Activated CD8-positive, alpha-beta memory T cell treated with anti-CD3 and anti-CD28 coated beads, Interleukin-2, amount 10 ng/mL, durations not matched to agents 7 days and 5 days (primary cell): ENCODE measurements around the gene GLOD4. TPM values are rescaled to one million over a fixed set of nuclear protein-coding genes. Genes with fewer than 3 reads are reported as not detected.
A peak's percentile ranks its signal among the peaks of the same experiment; 100 is the strongest.
"Not testable (repeated sequence)": the region's sequence is repeated elsewhere in the genome, so short reads cannot be mapped to it uniquely, and the experiment has no call there.

Experiments used
- ATAC-seq: fragments of 150-1000 bp; cut with Tn5 transposase; one replicate; pipeline ENCODE4 v1.10.0; 2021; ENCODE audit warnings: moderate library complexity
- CTCF ChIA-PET: fragments of 350-600 bp; sonication (Branson Sonifier 250); formaldehyde crosslinking; loops from one replicate; lab custom pipeline; 2021; ENCODE audit warnings: antibody characterized with exemption; lab: Charles Lee
- DNase-seq: peaks from one replicate; pipeline ENCODE4 v3.0.0-alpha.2; 2020
- H3K27ac Mint-ChIP-seq: one replicate; pipeline ENCODE4 v1.8.0; 2021; ENCODE audit warnings: mild to moderate bottlenecking, mixed read lengths
- H3K27me3 Mint-ChIP-seq: one replicate; pipeline ENCODE4 v1.8.0; 2021; ENCODE audit warnings: mixed read lengths
- H3K36me3 Mint-ChIP-seq: one replicate; pipeline ENCODE4 v1.8.0; 2021; ENCODE audit warnings: mild to moderate bottlenecking, mixed read lengths
- H3K4me1 Mint-ChIP-seq: one replicate; pipeline ENCODE4 v1.8.0; 2021; ENCODE audit warnings: mixed read lengths
- H3K4me3 Mint-ChIP-seq: one replicate; pipeline ENCODE4 v1.8.0; 2021; ENCODE audit warnings: mild to moderate bottlenecking, moderate library complexity, mixed read lengths
- H3K9me3 Mint-ChIP-seq: one replicate; pipeline ENCODE4 v1.8.0; 2022; ENCODE audit warnings: low read depth, mixed read lengths
- total RNA-seq, 2 experiments: library from RNA; stranded (reverse); gene quantifications; one replicate each; pipeline ENCODE4 v1.2.3, GENCODE V29; 2021

GLOD4 gene
- total RNA-seq, 2 experiments from 2014 or later = 45.1 to 56.3 TPM

DNA sequence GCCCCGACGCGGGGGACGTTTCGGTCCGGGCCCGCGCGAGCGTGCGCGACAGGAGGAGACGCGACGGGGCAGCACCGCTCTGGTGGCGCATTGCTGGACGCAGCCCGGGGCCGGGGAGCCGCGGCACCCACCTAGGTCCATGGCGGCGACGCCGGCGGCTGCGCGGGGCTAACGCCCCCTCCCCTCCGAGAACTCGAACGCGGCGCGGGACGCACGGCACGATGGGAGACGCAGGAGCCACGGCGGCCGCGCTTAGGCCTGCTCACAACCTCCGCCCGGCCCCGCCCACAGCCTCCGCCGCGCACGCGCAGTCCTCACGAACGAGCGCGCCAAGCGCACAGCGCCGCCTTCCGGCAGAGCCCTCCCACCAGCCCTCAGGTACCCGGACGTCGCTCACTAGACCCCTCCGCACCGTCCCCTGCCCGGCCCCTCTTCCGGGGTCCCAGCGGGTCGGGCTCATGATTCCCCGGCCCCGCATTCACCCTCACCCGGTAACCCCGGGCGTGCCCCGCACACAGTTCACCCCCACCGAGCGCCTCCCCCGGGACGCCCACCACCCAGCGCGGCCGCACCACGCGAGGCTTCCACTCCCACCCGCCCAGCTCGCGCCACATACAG, 30.0 kb downstream of the GLOD4 start, which contains the start of gene GEMIN4:
Gene GEMIN4, minus strand, starts transcription at position 263 of the 618 bp plus-strand sequence. Its CDS starts 122 bp downstream, at position 141.
- DNase-seq (peak; percentile 96), ATAC-seq (peak; percentile 88)
- H3K4me3 Mint-ChIP-seq = peak within 1 kb of the TSS; percentile 89
- H3K27ac Mint-ChIP-seq = peak within 1 kb of the TSS; percentile 93
- peaks cover 32% of the 10 kb centered on the region for H3K4me1 Mint-ChIP-seq
- CTCF ChIA-PET = interaction anchor here (0.6 to 3.5 kb wide), 19 partner anchors 10 to 366 kb away, joined by 3 to 19 read pairs (median 4); partner anchors contain the start of genes GLOD4, MRM3, TIMM22 and VPS53
- H3K36me3 Mint-ChIP-seq = peaks cover 35% of the 10 kb centered on the region
- no peaks in the 10 kb centered on the region for H3K27me3 Mint-ChIP-seq
- peaks cover 3% of the 10 kb centered on the region for H3K9me3 Mint-ChIP-seq

DNA sequence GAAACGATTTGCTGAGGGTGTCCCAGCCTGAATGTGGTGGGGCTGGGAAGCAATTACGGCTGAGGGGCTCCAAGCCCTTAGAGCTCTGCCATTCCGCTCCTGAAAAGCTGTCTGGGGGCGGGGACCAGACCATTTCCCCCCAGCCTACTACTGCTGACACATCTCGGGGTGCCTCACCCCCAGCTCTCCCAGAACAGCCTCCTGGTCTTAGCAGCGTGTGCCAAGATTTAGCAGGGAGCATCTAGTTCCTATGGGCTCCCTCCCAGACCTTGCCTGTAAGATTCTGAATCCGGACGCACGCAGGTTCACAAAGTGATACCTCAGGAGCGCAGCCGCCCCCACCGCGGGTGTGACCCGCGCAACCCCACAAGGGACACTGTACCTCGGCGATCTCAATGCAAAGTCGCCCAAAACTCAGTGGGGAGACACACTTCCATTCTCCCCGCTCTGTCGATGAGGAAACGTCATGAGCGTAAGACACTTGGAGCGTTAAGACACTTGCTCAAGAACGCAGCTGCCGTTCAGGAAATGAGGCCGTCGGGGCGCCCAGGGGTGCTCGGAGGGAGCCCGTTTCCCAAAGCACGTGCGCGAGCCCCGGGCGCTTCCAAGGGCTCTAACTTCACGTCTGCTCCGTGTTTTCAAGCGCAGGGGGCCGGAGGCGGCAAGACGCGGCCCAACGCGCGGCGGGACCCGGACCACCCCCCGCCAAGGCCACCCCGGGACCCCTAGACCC, 30.6 kb downstream of the GLOD4 start:
- H3K27me3 Mint-ChIP-seq = no peaks in the 10 kb centered on the region
- peak overlapping the region; percentile 89 for H3K4me3 Mint-ChIP-seq
- H3K27ac Mint-ChIP-seq = peak overlapping the region; percentile 93
- H3K36me3 Mint-ChIP-seq = peaks cover 35% of the 10 kb centered on the region
- H3K9me3 Mint-ChIP-seq = peaks cover 3% of the 10 kb centered on the region
- ATAC-seq (peak; percentile 46), DNase-seq (peak; percentile 74)
- peaks cover 32% of the 10 kb centered on the region for H3K4me1 Mint-ChIP-seq
- CTCF ChIA-PET = interaction anchor here (1.0 to 3.1 kb wide), 9 partner anchors 10 to 339 kb away, joined by 3 to 19 read pairs (median 3); partner anchors contain the start of genes GLOD4, MRM3 and TIMM22

DNA sequence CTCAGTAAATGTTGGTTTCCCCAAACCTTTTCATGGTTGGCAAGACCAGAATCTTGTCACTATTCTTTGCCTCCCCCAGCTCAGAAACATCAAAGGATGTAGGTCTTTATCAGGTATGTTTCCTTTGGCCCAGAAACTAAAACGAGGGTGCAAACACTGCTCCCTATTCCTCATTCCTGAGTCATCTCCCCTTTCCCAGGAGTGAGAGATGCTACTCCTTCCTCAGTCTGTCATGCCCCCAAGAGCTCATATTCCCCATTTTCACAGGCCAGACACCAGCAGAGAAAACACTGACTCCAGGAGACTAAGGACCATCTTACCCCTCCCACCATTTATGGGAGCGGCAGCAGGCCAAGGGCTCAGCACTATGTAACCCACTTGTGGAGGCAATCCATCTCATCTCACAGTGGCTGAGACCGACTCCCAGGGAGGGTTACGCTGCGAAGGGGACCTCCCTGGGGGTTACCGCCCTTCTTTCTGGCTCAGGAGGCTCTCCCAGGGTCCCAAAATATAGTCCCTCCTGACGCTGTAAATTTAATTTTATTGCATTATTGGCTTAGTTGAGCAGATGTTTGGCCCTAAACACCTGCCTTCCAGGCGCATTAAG, 31.5 kb downstream of the GLOD4 start:
- peak overlapping the region; percentile 56 for H3K27ac Mint-ChIP-seq

DNA sequence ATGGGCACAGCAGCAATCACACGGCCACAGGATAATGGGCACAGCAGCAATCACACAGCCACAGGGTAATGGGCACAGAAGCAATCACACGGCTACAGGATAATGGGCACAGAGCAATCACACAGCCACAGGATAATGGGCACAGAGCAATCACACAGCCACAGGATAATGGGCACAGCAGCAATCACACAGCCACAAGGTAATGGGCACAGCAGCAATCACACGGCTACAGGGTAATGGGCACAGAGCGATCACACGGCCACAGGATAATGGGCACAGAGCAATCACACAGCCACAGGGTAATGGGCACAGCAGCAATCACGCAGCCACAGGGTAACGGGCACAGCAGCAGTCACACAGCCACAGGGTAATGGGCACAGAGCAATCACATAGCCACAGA, 32.7 kb downstream of the GLOD4 start:
- H3K4me1 Mint-ChIP-seq = peaks cover 32% of the 10 kb centered on the region
- DNase-seq, H3K9me3 Mint-ChIP-seq, H3K4me3 Mint-ChIP-seq, H3K27me3 Mint-ChIP-seq, ATAC-seq: not testable (repeated sequence)
- H3K36me3 Mint-ChIP-seq = peaks cover 47% of the 10 kb centered on the region
- peak overlapping the region; percentile 45 for H3K27ac Mint-ChIP-seq
- CTCF ChIA-PET = interaction anchor here (1.5 kb wide), 1 partner anchor 34 kb away, joined by 6 read pairs; the partner anchor contains the start of gene VPS53

More for the DNA sequence above, 31.5 kb downstream of the GLOD4 start:
- Mint-ChIP-seq H3K36me3 (peaks cover 38% of the 10 kb centered on the region), H3K4me1 (peaks cover 32% of the 10 kb centered on the region), H3K27me3 (no peaks in the 10 kb centered on the region), H3K4me3 (peak overlapping the region; percentile 89), H3K9me3 (peaks cover 3% of the 10 kb centered on the region)
- ATAC-seq = no peak
- DNase-seq = no peak
- CTCF ChIA-PET = interaction anchor here (1.0 to 3.1 kb wide), 9 partner anchors 10 to 338 kb away, joined by 3 to 19 read pairs (median 5); partner anchors contain the start of genes GLOD4, MRM3, TIMM22 and VPS53

DNA sequence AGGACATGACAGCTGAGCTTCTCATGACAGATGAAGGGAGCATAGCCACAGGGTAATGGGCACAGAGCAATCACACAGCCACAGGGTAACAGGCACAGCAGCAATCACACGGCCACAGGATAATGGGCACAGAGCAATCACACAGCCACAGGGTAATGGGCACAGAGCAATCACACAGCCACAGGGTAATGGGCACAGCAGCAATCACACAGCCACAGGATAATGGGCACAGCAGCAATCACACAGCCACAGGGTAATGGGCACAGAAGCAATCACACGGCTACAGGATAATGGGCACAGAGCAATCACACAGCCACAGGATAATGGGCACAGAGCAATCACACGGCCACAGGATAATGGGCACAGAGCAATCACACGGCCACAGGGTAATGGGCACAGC, 33.5 kb downstream of the GLOD4 start:
- H3K9me3 Mint-ChIP-seq, H3K4me3 Mint-ChIP-seq, DNase-seq, H3K27ac Mint-ChIP-seq, CTCF ChIA-PET, H3K27me3 Mint-ChIP-seq, ATAC-seq: not testable (repeated sequence)
- peaks cover 51% of the 10 kb centered on the region for H3K36me3 Mint-ChIP-seq
- peaks cover 32% of the 10 kb centered on the region for H3K4me1 Mint-ChIP-seq

DNA sequence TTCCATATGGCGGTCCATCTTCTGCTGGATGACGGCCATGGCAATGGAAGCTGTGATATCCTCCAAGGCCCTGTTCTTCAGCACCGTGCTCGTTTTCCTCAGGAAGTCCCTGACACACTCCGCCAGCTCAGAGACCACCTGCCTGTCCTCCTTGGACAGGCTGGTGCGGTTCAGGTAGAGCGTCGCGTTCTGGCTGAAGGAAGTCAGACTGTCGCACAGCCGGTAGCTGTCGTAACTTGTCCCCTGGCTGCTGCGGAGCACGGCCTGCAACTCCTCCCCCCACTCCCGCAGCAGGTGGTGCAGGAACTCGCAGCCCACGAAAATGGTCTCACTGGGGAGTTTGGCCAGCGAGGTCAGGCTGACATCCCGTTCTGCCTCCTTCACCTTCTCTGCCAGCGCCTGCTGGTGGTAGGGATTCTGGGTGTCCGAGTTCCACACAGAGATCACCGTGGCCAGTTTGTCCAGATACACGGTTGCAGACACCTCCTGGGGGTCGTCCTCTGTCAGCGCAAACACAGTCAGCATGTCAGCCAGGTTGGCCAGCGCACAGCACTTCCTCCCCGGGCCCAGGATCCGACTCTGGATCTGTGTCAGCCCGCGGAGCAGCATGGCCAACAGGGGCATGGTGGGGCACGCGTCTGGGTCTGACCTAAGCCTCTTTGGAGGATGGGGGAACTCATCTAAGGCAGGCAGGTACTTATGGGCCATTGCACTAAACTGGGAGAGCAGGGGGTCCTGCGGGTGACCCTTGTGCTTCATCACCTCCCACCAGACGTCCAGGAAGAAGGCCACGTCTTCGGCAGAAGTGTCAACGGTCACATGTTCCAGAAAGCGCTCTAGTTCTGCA, 35.1 kb downstream of the GLOD4 start:
- Mint-ChIP-seq H3K27me3 (no peaks in the 10 kb centered on the region), H3K36me3 (peaks cover 61% of the 10 kb centered on the region), H3K9me3 (peaks cover 3% of the 10 kb centered on the region), H3K4me3 (no peak overlapping the region), H3K4me1 (peaks cover 27% of the 10 kb centered on the region), H3K27ac (no peak overlapping the region)
- DNase-seq (no peak), ATAC-seq (no peak)
- CTCF ChIA-PET = interaction anchor here (1.3 kb wide), 1 partner anchor 335 kb away, joined by 3 read pairs; no protein-coding TSS in a partner anchor

DNA sequence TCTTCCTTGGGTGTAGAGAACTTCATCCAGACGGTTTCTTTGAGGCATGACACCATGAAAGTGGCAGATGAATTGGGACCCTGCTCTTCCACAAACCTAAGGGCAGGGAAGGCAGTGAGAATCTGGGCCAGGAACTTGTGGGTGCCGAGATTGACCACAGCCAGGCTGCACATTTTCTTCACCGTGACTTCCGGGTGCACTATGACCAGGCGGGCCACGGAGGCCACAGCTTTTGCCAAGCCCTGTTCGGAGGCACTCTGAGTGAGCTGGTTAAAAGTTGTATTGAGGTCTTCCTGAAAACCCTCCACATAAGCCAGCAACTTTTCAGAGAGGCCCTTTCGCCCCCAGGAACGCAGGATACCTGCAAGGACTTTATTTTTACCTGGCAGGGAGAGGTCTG, 35.9 kb downstream of the GLOD4 start:
- H3K27ac Mint-ChIP-seq = no peak overlapping the region
- CTCF ChIA-PET = no interaction called here
- ATAC-seq = no peak
- no peaks in the 10 kb centered on the region for H3K27me3 Mint-ChIP-seq
- H3K36me3 Mint-ChIP-seq = peaks cover 68% of the 10 kb centered on the region
- no peak overlapping the region for H3K4me3 Mint-ChIP-seq
- peaks cover 23% of the 10 kb centered on the region for H3K4me1 Mint-ChIP-seq
- DNase-seq = no peak
- H3K9me3 Mint-ChIP-seq = peaks cover 3% of the 10 kb centered on the region

DNA sequence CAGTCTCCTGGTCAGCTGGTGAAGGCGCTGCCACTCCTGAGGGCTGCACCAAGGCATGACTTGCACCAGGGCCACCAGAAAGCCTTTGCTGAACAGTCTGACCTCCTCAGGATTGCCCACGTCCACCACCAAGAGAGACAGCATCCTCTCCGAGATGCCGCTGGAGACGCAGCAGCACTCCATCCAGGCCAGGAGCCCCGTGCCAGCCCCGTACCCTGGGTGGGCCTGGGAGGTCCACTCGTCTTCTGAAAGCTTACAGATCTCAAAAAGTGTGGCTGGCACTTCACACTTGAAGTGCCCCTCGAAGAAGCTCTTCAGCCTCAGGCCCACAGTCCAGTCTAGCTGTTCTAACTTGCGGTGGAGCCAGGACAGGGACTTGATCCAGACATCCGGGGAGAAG, 36.7 kb downstream of the GLOD4 start:
- no peak overlapping the region for H3K4me3 Mint-ChIP-seq
- ATAC-seq (no peak), DNase-seq (no peak)
- peaks cover 3% of the 10 kb centered on the region for H3K9me3 Mint-ChIP-seq
- peaks cover 21% of the 10 kb centered on the region for H3K4me1 Mint-ChIP-seq
- CTCF ChIA-PET = no interaction called here
- no peaks in the 10 kb centered on the region for H3K27me3 Mint-ChIP-seq
- peaks cover 72% of the 10 kb centered on the region for H3K36me3 Mint-ChIP-seq
- no peak overlapping the region for H3K27ac Mint-ChIP-seq

DNA sequence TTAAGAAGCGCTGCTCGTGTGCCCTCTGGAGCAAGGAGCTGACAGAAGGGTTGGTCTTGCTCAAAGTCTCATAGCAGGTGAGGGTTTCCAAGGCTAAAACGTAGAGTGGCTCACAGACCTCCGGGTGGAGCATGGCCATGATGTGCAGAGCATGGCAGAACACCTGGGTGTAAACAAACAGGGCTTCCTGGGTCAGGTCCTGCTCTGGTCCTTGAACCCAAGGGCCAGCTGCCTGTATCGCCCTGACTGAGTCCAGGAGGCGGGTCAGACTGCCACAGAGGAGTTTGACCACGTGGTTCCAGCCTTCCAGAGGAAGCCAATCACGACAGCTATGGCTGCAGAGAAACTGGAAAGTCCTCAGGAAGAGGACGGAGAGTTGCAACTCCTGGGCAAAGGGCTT, 37.1 kb downstream of the GLOD4 start:
- ATAC-seq (no peak), DNase-seq (no peak)
- H3K4me3 Mint-ChIP-seq = no peak overlapping the region
- no peak overlapping the region for H3K27ac Mint-ChIP-seq
- CTCF ChIA-PET = no interaction called here
- peaks cover 20% of the 10 kb centered on the region for H3K4me1 Mint-ChIP-seq
- H3K27me3 Mint-ChIP-seq = no peaks in the 10 kb centered on the region
- peaks cover 70% of the 10 kb centered on the region for H3K36me3 Mint-ChIP-seq
- H3K9me3 Mint-ChIP-seq = peaks cover 3% of the 10 kb centered on the region

DNA sequence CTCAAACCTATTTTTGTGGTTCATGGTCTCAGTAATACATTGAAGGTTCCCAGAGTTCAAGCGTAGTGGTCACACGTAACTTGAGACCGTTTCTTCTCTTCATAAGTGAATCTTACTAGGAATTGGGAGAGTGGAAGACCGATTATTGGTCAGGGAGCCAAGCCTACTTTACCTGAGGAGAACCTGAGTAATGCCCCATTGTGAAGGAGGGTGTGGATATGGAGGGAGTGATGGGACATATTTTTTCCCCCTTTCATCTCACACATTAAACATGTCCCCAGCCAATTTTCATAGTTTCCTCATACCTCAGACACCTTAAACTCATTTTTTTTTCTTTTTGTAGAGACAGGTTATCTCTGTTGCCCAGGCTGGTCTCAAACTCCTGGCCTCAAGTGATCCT, 38.9 kb downstream of the GLOD4 start:
- DNase-seq = no peak
- Mint-ChIP-seq H3K9me3 (no peaks in the 10 kb centered on the region), H3K27ac (no peak overlapping the region), H3K4me1 (peaks cover 11% of the 10 kb centered on the region), H3K27me3 (no peaks in the 10 kb centered on the region), H3K36me3 (peaks cover 62% of the 10 kb centered on the region), H3K4me3 (no peak overlapping the region)
- no peak for ATAC-seq
- CTCF ChIA-PET = interaction anchor here (1.0 to 1.1 kb wide), 2 partner anchors 9 kb away, joined by 4 read pairs; partner anchors contain the start of gene GEMIN4

DNA sequence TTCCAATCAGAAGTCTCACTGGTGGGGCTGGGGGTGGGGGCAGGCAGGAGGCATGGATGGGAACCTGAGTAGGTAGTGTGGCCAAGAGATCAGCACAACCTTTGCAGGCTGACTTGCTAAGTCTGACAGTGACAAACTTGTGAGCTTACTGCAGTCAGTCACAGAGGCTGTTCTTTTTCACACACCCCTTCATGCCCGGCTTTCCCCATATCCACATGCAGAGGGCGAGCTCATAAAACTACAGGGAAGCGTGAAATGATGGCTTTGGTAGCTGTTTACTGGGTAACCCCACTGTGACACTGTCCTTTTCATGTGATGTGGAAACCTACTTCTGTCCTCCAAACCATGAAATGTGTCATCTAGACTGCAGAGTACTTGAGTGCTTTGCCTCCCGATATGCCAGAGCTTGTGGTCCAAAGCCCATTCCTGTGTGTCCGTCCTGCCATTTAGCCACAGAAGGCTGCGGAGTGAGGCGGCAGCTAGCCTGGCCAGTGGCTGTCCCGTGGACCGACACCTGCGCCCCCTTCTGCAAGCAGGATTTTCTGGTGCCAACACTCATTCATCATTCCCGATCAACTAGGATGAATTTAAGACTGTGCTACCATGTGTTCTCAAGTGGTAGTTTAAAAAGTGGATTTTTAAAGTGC, 39.8 kb downstream of the GLOD4 start:
- Mint-ChIP-seq H3K9me3 (no peaks in the 10 kb centered on the region), H3K4me3 (no peak overlapping the region), H3K4me1 (peaks cover 11% of the 10 kb centered on the region), H3K27ac (no peak overlapping the region), H3K36me3 (peaks cover 61% of the 10 kb centered on the region), H3K27me3 (no peaks in the 10 kb centered on the region)
- ATAC-seq (no peak), DNase-seq (no peak)
- CTCF ChIA-PET = interaction anchor here (1.0 to 1.1 kb wide), 2 partner anchors 8 to 10 kb away, joined by 4 read pairs; partner anchors contain the start of gene GEMIN4
